ENCODE data around the gene BOD1.

GRCh38 chr5:173663352-173664153 lies 47.1 kb upstream of the BOD1 start:
- no peak for TF ChIP-seq CTCF (IDR thresholded peaks at IDR 0.05)
- no peak for TF ChIP-seq POLR2A (IDR thresholded peaks at IDR 0.05)
- TF ChIP-seq EP300 (IDR thresholded peaks at IDR 0.05): no peak
